BJ (cell line): ENCODE results near the gene LCOR. TPM values are rescaled to one million over a fixed set of nuclear protein-coding genes. Genes with fewer than 3 reads are reported as not detected.

Experiments
- CTCF ChIA-PET: fragments of 350-600 bp; formaldehyde crosslinking; extraction: SDS; loops from one replicate; lab custom pipeline; 2021; ENCODE audit warnings: antibody characterized with exemption, inconsistent platforms; lab: Yijun Ruan, JAX
- POLR2A ChIA-PET: fragments of 300-600 bp; sonication (Branson Sonifier 250); formaldehyde crosslinking; extraction: SDS; loops from one replicate; lab custom pipeline; 2021; ENCODE audit warnings: antibody characterized with exemption; lab: Charles Lee
- DNase-seq: peaks from one replicate; pipeline ENCODE4 v3.0.0-alpha.2; 2011; ENCODE audit warnings: low read depth
- H3K27me3 ChIP-seq: 2 replicates; pipeline ENCODE4 v1.6.0; 2011; ENCODE audit warnings: low read length; ENCODE audit not compliant: control insufficient read depth, insufficient read depth
- H3K36me3 ChIP-seq: 2 replicates; pipeline ENCODE4 v1.5.1; 2011; ENCODE audit warnings: low read length; ENCODE audit not compliant: control insufficient read depth, insufficient read depth
- H3K4me3 ChIP-seq: 2 replicates; pipeline ENCODE4 v1.5.1; 2011; ENCODE audit warnings: low read depth, mild to moderate bottlenecking, control low read depth, low read length
- CTCF ChIP-seq: IDR thresholded peaks from 2 replicates; pipeline ENCODE4 v1.5.1; 2011; ENCODE audit warnings: low read depth, mild to moderate bottlenecking, control low read depth, inconsistent platforms, low read length, moderate library complexity; ENCODE audit not compliant: insufficient read depth
- polyA plus RNA-seq: library from polyadenylated mRNA; depleted of rRNA; stranded (reverse); fragments of >200 nt; gene quantifications from 2 replicates; pipeline ENCODE4 v1.2.3, GENCODE V29; 2011

The LCOR gene
- polyA plus RNA-seq, 1 experiment: 4.9 TPM

DNA sequence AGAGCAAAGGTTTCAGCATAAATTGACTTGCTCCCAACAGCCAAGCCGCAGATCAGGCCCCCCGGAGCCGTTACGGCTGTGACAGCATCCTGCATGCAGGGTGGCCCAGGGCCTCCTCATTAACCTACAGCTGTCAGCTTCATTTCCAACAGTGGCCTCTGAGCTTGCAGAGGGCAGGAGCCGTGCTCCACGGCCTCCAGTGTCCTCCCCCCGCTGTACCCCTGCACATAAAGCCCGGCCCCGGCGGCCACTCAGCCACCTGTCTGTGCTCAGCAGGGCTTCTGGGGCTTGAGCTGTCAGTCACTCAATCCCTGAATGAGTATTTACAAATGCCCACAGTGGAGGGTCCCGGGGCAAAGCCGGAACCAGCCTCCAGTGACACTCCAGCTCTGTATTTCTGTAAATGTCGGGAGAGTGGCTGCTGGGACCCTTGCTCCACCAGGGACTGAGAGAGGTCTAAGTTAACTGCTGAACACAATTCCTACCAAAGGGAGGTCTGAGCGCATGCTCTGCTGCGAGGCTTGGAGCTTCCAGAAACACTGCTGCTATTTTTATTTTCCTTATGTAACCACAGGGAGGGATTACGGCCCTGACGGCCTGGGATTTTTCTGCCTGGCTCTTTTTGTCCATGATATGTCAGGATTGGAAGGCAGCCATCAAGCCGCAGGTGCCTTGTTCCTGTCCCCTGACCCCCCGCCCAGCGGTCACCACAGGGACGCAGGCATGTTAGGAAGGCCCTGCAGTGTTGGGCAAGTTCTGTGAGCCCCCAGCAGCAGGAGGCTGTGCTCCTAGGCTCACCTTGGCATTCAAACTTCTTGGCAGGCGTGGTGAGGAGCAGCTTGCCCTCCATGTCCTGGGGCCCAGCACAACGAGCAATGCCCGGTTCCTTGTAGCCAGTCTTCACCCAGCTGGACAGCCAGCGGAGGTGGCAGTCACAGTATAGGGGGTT lies 188.6 kb downstream of the LCOR start:
- peaks cover 7% of the 10 kb centered on the region for H3K27me3 ChIP-seq
- TF ChIP-seq CTCF: no peak
- H3K4me3 ChIP-seq: no peak overlapping the region
- CTCF ChIA-PET: interaction anchor here (0.6 to 2.5 kb wide), 4 partner anchors 10 to 190 kb away, joined by 3 to 11 read pairs (median 4); no protein-coding TSS in a partner anchor
- POLR2A ChIA-PET: no interaction called here
- no peak for DNase-seq
- no peaks in the 10 kb centered on the region for H3K36me3 ChIP-seq

DNA sequence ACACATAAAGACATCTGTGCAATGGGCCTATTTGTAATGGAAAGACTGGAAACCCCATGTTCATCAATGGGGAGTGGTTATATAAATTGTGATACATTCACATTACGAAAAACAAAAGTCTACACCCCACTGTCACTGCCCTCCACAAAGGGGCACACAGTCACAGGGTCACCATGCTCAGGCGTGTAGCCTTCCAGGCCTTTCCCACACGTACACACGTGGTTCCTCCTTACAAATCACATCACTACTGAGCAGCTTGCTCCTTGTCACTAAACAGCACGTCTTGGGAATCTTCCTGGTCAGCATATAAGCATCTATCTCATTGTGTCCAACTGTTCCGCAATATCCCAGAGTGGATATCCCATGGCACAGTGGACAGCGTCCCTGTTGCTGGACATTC lies 190.5 kb downstream of the LCOR start:
- H3K27me3 ChIP-seq: peaks cover 7% of the 10 kb centered on the region
- no peaks in the 10 kb centered on the region for H3K36me3 ChIP-seq
- ChIA-PET POLR2A (no interaction called here), CTCF (interaction anchor here (2.5 to 3.6 kb wide), 2 partner anchors 10 to 14 kb away, joined by 11 to 21 read pairs; no protein-coding TSS in a partner anchor)
- no peak for DNase-seq
- no peak overlapping the region for H3K4me3 ChIP-seq
- TF ChIP-seq CTCF: no peak

DNA sequence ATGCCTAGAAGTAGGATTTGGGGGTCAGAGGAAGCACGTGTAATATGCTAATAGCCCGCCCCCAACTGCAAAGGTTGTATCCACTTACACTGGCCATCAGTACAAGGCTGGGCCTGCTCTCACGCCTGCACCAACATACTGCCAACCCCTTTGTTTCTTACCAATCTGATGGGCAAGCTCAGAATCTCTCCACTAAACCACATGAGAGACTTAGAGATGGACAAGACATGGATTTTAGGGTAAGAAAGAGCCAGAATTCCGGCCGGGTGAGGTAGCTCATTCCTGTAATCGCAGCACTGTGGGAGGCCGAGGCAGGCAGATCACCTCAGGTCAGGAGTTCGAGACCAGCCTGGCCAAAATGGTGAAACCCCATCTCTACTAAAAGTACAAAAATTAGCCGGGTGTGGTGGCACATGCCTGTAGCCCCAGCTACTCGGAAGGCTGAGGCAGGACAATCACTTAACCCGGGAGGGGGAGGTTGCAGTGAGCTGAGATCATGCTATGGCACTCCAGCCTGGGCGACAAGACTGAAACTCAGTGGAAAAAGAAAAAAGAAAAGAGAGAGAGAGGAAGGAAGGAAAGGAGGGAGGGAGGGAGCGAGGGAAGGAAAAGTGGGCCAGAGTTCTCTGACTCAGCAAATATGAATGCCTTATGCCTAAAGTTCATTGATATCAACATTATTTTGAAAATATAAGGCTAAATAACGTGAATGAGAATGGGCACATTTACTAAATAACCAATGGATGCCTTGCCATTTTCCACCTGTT lies 191.5 kb downstream of the LCOR start:
- H3K4me3 ChIP-seq: no peak overlapping the region
- POLR2A ChIA-PET: no interaction called here
- no peak for TF ChIP-seq CTCF
- H3K27me3 ChIP-seq: peaks cover 5% of the 10 kb centered on the region
- DNase-seq: no peak
- H3K36me3 ChIP-seq: no peaks in the 10 kb centered on the region
- CTCF ChIA-PET: interaction anchor here (1.9 to 3.6 kb wide), 3 partner anchors 11 to 64 kb away, joined by 4 to 51 read pairs (median 21); no protein-coding TSS in a partner anchor

DNA sequence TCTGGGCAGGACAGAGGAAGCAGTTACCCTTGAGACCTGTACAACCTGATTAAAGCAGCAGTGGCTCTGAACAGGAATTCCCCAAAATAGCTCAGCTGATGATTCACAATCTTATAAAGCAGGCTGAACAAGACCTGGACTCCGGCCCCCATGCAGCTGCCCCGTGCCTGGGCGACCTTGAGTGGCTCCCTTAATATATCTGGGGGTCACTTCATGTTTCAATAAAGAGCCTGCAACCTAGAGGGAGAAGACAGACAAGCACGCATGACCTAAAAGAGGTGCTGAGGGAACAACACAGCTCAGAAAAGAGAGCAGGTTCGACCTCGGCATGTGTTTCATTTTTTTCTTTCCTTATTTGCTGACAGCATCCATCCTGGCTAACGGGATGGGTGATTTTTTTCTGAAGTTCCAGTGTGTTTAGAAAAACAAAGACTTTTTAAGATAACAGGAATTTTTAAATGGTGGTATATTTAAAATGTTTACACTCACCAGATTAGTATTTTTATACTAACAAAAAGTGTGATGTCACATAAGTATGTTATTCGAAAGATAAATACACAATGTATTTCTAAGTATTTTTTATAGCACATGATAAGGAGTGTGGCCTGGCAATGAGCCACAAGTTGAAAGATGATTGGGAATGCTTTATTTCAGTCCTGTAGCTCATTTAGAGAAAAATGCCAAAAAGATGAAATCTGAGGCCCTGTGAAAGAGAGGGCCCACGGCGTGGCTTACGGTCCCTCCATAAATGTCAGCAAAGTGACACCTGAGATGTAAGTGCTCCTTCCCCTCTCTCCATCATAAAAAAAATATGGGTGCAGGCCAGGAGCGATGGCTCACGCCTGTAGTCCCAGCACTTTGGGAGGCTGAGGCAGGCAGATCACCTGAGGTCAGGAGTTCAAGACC lies 192.3 kb downstream of the LCOR start:
- POLR2A ChIA-PET: interaction anchor here (0.5 to 0.6 kb wide), 2 partner anchors 36 to 572 kb away, joined by 3 to 5 read pairs; no protein-coding TSS in a partner anchor
- no peak for TF ChIP-seq CTCF
- Histone ChIP-seq H3K27me3 (peaks cover 7% of the 10 kb centered on the region; the same call in 1 of the 2 replicates), H3K4me3 (no peak overlapping the region), H3K36me3 (no peaks in the 10 kb centered on the region)
- CTCF ChIA-PET: interaction anchor here (0.6 to 3.6 kb wide), 9 partner anchors 8 to 658 kb away, joined by 3 to 51 read pairs (median 4); no protein-coding TSS in a partner anchor
- peak; percentile 41 for DNase-seq
